HG03469 (cell line): ENCODE results near the gene FOXK1.

Experiments used
- ATAC-seq: cut with Tn5 transposase; IDR thresholded peaks from one replicate; pipeline ENCODE4 v1.9.1; 2021; ENCODE audit warnings: mild to moderate bottlenecking, moderate library complexity, moderate number of reproducible peaks; ENCODE audit not compliant: unreplicated experiment

The FOXK1 gene

DNA sequence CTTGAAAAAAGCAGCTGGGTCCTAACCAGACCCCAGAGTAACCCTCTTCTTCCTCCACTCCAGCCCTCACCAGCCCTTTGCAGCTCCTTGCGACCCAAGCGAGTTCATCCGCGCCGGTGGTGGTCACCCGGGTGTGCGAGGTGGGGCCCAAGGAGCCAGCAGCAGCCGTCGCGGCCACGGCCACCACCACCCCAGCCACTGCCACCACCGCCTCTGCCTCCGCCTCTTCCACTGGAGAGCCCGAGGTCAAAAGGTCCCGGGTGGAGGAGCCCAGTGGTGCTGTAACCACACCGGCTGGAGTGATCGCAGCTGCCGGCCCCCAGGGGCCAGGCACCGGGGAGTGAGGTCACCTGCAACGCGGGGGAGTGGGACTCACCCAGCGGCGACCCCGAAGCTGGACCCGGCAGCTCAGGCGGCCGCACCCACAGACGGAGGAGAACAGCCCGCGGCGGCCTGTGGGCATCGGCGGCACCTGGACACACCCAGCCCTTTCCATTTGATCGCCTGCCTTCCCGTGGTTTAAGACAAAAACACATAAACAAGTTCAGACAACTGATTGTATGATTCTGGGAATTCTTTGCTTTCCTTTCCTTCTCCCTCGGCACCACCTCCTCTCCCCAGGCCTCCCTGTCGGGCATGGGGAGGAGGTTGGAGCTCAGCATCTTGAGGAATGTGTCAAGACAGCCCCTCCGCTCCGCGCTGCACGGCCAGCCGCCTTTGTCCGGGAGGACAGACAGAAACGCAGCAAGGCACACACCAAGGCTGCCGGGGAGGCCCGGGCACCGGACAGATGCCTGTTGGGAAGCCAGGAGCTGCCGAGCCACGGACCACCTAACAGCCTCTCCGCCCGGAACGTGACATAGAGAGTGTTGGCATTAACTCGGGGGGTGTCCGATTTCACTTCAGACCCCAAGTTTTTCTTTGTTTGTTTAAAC lies 80.3 kb downstream of the FOXK1 start:
- ATAC-seq: no peak

- no peak for ATAC-seq
Measured at GRCh38 chr7:4763091-4763793, 81.1 kb downstream of the FOXK1 start.

GRCh38 chr7:4763794-4764185 lies 81.7 kb downstream of the FOXK1 start:
- ATAC-seq: no peak

GRCh38 chr7:4764402-4765007 lies 82.4 kb downstream of the FOXK1 start:
- no peak for ATAC-seq

- ATAC-seq: no peak
Measured at GRCh38 chr7:4765776-4766490, 83.8 kb downstream of the FOXK1 start.

DNA sequence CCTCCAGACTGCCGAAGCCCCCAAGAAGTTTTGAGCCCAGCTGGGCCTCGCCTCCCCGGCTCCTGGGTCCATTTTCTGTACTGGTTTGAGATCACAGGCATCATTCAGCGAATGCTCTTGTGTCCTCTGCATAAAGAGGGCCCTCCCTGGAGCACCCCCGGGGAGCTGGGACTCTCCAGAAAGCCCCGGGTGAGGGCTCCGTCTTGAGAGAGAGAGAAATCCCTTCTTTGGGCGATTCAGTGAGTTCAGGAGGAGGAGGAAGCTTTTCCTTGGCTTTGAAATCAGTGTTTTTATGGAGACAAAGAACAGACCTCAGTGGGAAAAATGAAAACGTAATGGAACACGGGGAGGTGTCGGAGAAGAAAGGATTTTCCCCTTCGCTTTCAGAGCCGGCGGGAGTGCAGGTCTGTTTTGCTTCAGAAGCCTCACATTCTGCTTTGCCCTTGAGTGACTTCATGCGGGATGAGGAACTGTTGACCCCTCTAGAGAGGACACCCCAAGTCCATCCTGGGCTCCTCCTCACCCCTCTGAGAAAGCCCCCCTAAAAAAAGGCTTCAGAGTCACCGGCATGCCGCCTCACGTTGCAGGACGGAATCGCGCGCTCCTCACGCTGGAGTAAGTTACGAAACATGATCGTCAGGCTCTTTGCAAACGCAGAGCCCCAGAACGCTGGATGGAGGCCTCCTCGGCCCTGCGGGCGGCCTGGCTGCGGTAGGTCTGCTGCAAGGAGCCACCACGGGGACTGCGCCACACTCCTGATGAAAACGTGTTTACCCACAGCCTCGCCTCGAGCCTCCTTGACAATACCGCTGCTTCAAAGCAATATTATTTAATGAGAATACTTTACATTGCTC lies 84.8 kb downstream of the FOXK1 start:
- no peak for ATAC-seq

GRCh38 chr7:4768597-4769569 lies 86.8 kb downstream of the FOXK1 start:
- no peak for ATAC-seq

GRCh38 chr7:4769761-4770160 lies 87.7 kb downstream of the FOXK1 start:
- no peak for ATAC-seq

- ATAC-seq: no peak
Measured at GRCh38 chr7:4770886-4771285, 88.8 kb downstream of the FOXK1 start.

DNA sequence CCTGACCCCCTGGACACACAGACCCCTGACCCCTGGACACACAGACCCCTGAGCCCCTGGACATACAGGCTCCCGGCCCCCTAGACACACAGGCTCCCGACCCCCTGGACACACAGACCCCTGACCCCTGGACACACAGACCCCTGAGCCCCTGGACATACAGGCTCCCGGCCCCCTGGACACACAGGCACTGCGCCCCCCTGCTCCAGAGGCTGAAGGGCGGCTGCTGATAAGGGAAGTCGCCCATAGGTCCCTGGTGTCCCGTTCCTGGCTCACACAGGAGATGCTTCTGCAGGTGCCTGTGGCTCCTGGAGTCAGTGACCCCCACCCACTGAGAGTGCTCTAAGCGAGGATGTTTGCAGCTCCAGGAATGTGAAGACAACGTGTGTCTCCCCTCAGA lies 89.6 kb downstream of the FOXK1 start:
- ATAC-seq: no peak

- no peak for ATAC-seq
Measured at GRCh38 chr7:4772306-4772705, 90.2 kb downstream of the FOXK1 start.

GRCh38 chr7:4774007-4774406 lies 91.9 kb downstream of the FOXK1 start:
- no peak for ATAC-seq

DNA sequence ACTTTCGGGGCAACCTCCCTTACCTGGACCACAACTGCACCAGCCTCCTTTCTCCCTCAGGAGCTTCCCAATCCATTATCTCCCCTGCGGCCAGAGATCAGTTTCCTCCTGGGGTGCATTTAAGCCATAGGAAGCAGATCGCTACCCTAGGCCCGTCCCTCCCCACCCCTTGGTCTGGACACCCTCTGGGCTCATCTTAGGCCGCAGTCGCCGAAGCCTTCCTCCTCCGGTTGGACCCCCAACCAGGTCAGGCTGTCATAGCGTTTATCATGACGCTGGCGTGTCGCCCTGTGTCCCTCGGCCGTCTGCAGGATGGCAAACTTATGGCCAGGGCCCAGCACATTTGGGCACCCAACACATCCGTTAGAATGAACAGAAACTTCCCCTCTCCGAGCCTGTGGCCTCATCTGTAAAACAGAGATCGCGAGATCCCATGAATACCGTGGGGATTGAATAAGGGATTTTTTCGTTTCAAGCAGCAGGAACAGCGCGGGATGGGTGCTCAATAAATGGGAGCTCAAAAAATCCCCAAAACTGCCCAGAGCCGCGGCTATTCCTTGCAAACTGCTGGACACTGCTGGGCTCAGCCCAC lies 92.7 kb downstream of the FOXK1 start:
- ATAC-seq: peak; percentile 13

- peak; percentile 81 for ATAC-seq
Measured at GRCh38 chr7:4775250-4775847, 93.3 kb downstream of the FOXK1 start, which contains the start of gene AP5Z1. AP5Z1 (plus strand) TSS chr7:4775623; CDS start chr7:4775716, 93 bp downstream.

DNA sequence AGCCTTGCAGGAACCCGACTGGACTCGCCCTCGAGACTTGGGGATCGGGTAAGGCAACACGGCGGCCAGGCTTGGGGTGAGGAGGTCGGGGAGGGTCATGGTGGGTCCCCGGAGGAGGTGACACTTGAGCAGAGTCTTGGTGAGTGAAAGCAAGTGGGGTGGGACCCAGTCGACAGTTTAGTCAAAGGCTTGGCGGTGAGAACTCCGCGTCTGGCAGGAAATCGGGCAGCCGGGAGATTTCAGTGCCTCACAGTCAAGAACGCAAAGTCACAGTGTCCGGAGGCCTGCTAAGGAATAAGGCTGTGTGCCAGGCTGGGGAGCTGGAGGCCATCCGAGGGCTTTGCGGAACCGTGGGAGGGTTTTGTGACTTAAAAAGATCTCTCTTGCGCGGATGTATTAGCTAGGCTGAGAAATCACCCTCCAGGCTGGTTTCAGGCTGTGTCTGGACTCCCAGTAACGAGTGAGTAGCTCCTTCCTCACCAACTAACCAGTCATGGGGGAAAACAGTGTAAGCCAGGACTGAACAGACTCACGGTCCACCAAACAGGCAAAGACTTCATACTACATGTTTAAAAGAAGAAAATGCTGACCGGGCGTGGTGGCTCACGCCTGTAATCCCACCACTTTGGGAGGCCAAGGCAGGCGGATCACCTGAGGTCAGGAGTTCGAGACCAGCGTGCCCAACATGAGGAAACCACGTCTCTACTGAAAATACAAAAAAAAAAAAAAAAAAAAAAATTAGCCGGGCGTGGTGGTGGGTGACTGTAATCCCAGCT lies 93.9 kb downstream of the FOXK1 start:
- ATAC-seq: no peak

DNA sequence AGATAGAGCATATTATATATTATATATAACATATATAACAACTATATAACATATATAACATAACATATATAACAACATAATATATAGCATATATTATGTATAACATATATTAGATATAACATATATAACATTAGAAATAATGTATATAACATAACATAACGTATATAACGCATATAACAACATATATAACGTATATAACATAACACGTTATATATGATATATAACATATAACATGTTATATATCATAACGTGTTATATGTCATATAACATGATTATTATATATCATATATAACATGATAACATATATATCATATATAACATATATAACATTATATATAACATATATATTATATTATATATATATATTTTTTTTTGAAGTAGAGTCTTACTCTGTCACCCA lies 97.0 kb downstream of the FOXK1 start:
- ATAC-seq: no peak

DNA sequence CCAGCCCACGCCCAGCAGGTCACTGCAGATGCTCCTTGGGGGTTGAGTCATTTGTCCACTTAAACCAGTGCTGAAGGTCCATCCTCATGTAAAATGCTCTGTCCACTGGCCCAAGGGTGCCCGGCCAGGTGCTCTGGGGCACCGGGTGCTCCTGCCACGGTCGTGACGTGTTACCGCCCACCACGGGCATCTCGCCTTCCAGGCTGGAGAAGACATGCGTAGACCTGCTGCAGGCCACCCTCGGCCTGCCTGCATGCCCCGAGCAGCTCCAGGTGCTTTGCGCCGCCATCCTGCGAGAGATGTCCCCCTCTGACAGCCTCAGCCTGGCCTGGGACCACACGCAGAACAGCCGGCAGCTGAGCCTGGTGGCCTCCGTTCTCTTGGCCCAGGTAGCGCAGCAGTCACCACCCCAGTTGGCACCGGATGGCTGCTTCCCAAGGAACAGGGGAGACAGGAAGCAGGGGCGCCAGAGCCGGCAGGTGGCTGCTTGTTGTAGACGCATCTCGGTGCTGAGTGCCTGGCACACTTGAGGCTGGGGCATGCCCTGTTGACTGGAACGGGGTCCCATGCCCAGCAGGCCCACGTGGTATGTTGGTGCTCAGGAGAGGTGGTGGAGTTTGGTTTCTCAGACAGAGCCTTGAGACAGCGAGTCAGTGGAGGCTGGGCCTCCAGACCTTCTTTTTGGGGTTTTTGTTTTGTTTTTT lies 99.4 kb downstream of the FOXK1 start:
- ATAC-seq: no peak
